RWPE1 (cell line): ENCODE results near the gene EVI5.

ENCODE experiments used
- CTCF ChIA-PET: fragments of 350-600 bp; sonication (Branson Sonifier 250); formaldehyde crosslinking; extraction: SDS; loops from one replicate; lab custom pipeline; 2021; lab: Yijun Ruan, JAX
- POLR2A ChIA-PET: fragments of 400-600 bp; formaldehyde crosslinking; extraction: SDS; loops from one replicate; lab custom pipeline; 2020; ENCODE audit warnings: antibody characterized with exemption; ENCODE audit not compliant: low non-redundant PET; lab: Yijun Ruan, JAX
- DNase-seq: peaks from one replicate; pipeline ENCODE4 v3.0.0; 2012; ENCODE audit warnings: low spot score
- H3K27ac ChIP-seq: fragments of 450-650 bp; 2 replicates; pipeline ENCODE4 v1.5.1; 2017
- TF ChIP-seq, protein P1 (sequence below): fragments of 450-650 bp; conservative IDR thresholded peaks from 2 replicates; pipeline ENCODE4 v1.5.1; 2017; ENCODE audit warnings: low read depth, mild to moderate bottlenecking

Gene EVI5

GRCh38 chr1:92583821-92584760 lies 200.8 kb downstream of the EVI5 start:
- H3K27ac ChIP-seq = no peak overlapping the region
- TF ChIP-seq, protein P1, sequence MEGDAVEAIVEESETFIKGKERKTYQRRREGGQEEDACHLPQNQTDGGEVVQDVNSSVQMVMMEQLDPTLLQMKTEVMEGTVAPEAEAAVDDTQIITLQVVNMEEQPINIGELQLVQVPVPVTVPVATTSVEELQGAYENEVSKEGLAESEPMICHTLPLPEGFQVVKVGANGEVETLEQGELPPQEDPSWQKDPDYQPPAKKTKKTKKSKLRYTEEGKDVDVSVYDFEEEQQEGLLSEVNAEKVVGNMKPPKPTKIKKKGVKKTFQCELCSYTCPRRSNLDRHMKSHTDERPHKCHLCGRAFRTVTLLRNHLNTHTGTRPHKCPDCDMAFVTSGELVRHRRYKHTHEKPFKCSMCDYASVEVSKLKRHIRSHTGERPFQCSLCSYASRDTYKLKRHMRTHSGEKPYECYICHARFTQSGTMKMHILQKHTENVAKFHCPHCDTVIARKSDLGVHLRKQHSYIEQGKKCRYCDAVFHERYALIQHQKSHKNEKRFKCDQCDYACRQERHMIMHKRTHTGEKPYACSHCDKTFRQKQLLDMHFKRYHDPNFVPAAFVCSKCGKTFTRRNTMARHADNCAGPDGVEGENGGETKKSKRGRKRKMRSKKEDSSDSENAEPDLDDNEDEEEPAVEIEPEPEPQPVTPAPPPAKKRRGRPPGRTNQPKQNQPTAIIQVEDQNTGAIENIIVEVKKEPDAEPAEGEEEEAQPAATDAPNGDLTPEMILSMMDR = no peak
- DNase-seq = peak; percentile 42
- ChIA-PET CTCF (interaction anchor here (0.6 kb wide), 1 partner anchor 104 kb away, joined by 6 read pairs; no protein-coding TSS in a partner anchor), POLR2A (no interaction called here)

DNA sequence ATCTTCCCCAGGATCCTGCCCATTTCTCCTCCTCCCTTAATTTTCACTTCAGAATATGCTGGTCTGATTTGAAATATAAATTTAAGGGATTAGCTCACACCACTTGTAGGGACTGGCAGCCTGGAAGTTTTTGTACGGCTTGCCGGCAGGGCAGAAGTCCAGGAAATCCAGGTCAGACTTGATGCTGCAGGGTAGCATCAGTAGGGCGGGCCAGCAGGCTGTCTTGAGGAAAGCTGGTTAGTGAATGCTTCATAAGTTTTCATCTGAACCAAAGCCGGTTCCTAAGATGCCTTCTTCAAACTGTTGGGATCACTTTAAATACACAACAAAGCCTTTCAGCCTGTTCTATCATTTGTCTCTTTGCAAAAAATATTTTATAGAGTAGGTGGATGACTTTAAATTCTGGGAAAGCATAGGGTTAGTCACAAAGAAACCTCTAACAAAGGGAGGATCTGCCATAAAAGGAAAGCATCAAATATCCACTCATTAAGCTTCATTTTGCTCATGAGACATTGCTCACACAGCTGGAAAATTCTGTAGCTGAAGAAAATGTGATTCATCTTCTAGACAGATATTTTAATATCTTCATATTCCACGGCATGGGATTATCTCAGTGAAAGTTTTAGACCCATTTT lies 207.5 kb downstream of the EVI5 start:
- DNase-seq = no peak
- TF ChIP-seq, protein P1 = no peak
- ChIA-PET POLR2A (no interaction called here), CTCF (interaction anchor here (0.5 to 0.6 kb wide), 3 partner anchors 29 to 580 kb away, joined by 3 to 6 read pairs (median 3); no protein-coding TSS in a partner anchor)
- H3K27ac ChIP-seq = no peak overlapping the region

DNA sequence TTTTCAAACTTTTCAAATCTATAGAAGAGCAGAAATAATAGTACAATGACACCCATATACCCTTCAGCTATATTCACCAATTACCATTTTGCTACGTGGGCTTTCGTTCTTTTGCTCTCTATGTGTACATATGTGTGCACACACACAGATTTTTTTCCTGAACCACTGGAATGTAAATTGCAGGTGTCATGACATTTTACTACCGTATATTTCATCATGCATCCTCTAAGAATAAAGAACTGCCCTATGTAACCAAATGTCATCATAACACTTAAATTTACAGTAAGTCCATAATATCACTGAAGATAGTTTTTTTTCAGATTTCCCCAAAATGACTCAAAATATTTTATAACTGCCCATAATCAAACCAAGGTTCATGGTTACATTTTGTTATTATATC lies 209.8 kb downstream of the EVI5 start:
- CTCF ChIA-PET = interaction anchor here (0.6 kb wide), 1 partner anchor 458 kb away, joined by 3 read pairs; no protein-coding TSS in a partner anchor
- TF ChIP-seq, protein P1 = no peak
- DNase-seq = no peak
- no peak overlapping the region for H3K27ac ChIP-seq
- POLR2A ChIA-PET = no interaction called here

GRCh38 chr1:92572520-92572919 lies 212.4 kb downstream of the EVI5 start:
- TF ChIP-seq, protein P1 = no peak
- no peak for DNase-seq
- ChIA-PET CTCF (interaction anchor here (0.8 kb wide), 1 partner anchor 386 kb away, joined by 3 read pairs; no protein-coding TSS in a partner anchor), POLR2A (no interaction called here)
- no peak overlapping the region for H3K27ac ChIP-seq

- no peak overlapping the region for H3K27ac ChIP-seq
- ChIA-PET CTCF (interaction anchor here (0.6 to 0.8 kb wide), 2 partner anchors 387 to 455 kb away, joined by 3 read pairs; no protein-coding TSS in a partner anchor), POLR2A (no interaction called here)
- TF ChIP-seq, protein P1 = no peak
- DNase-seq = no peak
Measured at GRCh38 chr1:92571578-92571977, 213.3 kb downstream of the EVI5 start.
